ENCODE results near the gene DAB2.

The DAB2 gene

GRCh38 chr5:39447059-39447458, 22.3 kb upstream of the DAB2 start:
- DNase-seq, result no peak

- DNase-seq, result no peak
These were observed 21.5 kb upstream of the DAB2 start for GRCh38 chr5:39446231-39446630.

- no peak for DNase-seq
These were observed 19.1 kb upstream of the DAB2 start for GRCh38 chr5:39443911-39444310.

- no peak for DNase-seq
These were observed 18.2 kb upstream of the DAB2 start for GRCh38 chr5:39442991-39443390.

GRCh38 chr5:39441838-39442237, 17.1 kb upstream of the DAB2 start:
- no peak for DNase-seq

GRCh38 chr5:39440958-39441624, 16.3 kb upstream of the DAB2 start:
- DNase-seq, result no peak

GRCh38 chr5:39440192-39440957, 15.6 kb upstream of the DAB2 start:
- DNase-seq, result no peak

GRCh38 chr5:39439582-39440162, 14.9 kb upstream of the DAB2 start:
- DNase-seq, result no peak

GRCh38 chr5:39437467-39437866, 12.7 kb upstream of the DAB2 start:
- DNase-seq, result peak; percentile 13

- no peak for DNase-seq
These were observed 9.1 kb upstream of the DAB2 start for GRCh38 chr5:39433848-39434247.

GRCh38 chr5:39432696-39433530, 8.1 kb upstream of the DAB2 start:
- no peak for DNase-seq

- DNase-seq, result no peak
These were observed 5.7 kb upstream of the DAB2 start for GRCh38 chr5:39430461-39430860.

GRCh38 chr5:39428640-39429039, 3.9 kb upstream of the DAB2 start:
- DNase-seq, result no peak

- DNase-seq, result no peak
These were observed 2.9 kb upstream of the DAB2 start for GRCh38 chr5:39427633-39428032.

- DNase-seq, result no peak
These were observed 2.4 kb upstream of the DAB2 start for GRCh38 chr5:39427229-39427628.

- DNase-seq, result no peak
These were observed 1.9 kb upstream of the DAB2 start for GRCh38 chr5:39426746-39427105.

- DNase-seq, result no peak
These were observed 1.4 kb upstream of the DAB2 start for GRCh38 chr5:39426051-39426745.

- DNase-seq, result no peak
These were observed 1.4 kb downstream of the DAB2 start for GRCh38 chr5:39423331-39423751.

- DNase-seq, result no peak
These were observed 2.0 kb downstream of the DAB2 start for GRCh38 chr5:39422728-39423285.

GRCh38 chr5:39422036-39422606, 2.7 kb downstream of the DAB2 start:
- DNase-seq, result no peak

- DNase-seq, result no peak
These were observed 4.2 kb downstream of the DAB2 start for GRCh38 chr5:39420482-39421145.

- DNase-seq, result no peak
These were observed 5.0 kb downstream of the DAB2 start for GRCh38 chr5:39419796-39420195.

All from NCI-H69 (cell line).